CD4-positive, alpha-beta T cell treated with Interleukin-17A for 1 hour (primary cell): ENCODE measurements around the gene MVD.
A peak's percentile ranks its signal among the peaks of the same experiment; 100 is the strongest.

Experiments
- DNase-seq: peaks from one replicate; pipeline ENCODE4 v3.0.0-alpha.2; 2020

Gene MVD

GRCh38 chr16:88654363-88655052 lies 8.4 kb downstream of the MVD start:
- no peak for DNase-seq

- peak; percentile 33 for DNase-seq
Measured at GRCh38 chr16:88653596-88654362, 9.1 kb downstream of the MVD start.

- no peak for DNase-seq
Measured at GRCh38 chr16:88653101-88653500, 9.8 kb downstream of the MVD start.

- no peak for DNase-seq
Measured at GRCh38 chr16:88652762-88653063, 10.2 kb downstream of the MVD start.

GRCh38 chr16:88651989-88652761 lies 10.7 kb downstream of the MVD start:
- no peak for DNase-seq

- peak; percentile 90 for DNase-seq
Measured at GRCh38 chr16:88651276-88651988, 11.5 kb downstream of the MVD start.

GRCh38 chr16:88650749-88651275 lies 12.1 kb downstream of the MVD start, which contains the start of gene CYBA:
Gene CYBA, minus strand, starts transcription at chr16:88651053. Its CDS starts 40 bp downstream, at chr16:88651013.
- DNase-seq, result peak; percentile 90

GRCh38 chr16:88649924-88650748 lies 12.8 kb downstream of the MVD start:
- peak; percentile 47 for DNase-seq

- DNase-seq, result no peak
Measured at GRCh38 chr16:88649195-88649923, 13.5 kb downstream of the MVD start.

GRCh38 chr16:88647178-88648070 lies 15.5 kb downstream of the MVD start:
- no peak for DNase-seq

GRCh38 chr16:88646345-88647034 lies 16.4 kb downstream of the MVD start:
- DNase-seq, result no peak

- DNase-seq, result no peak
Measured at GRCh38 chr16:88645941-88646340, 16.9 kb downstream of the MVD start.

GRCh38 chr16:88645455-88645854 lies 17.4 kb downstream of the MVD start:
- DNase-seq, result no peak

GRCh38 chr16:88643644-88643932 lies 19.3 kb downstream of the MVD start:
- DNase-seq, result no peak

GRCh38 chr16:88642881-88643643 lies 19.8 kb downstream of the MVD start:
- DNase-seq, result no peak

GRCh38 chr16:88640498-88641247 lies 22.2 kb downstream of the MVD start:
- no peak for DNase-seq

GRCh38 chr16:88640039-88640495 lies 22.8 kb downstream of the MVD start:
- DNase-seq, result no peak
